ENCODE results near the gene TMEM263. TPM values are rescaled to one million over a fixed set of nuclear protein-coding genes. Genes with fewer than 3 reads are reported as not detected.

Gene TMEM263
- total RNA-seq, 1 experiment from 2014 or later, result 31.3 TPM

DNA sequence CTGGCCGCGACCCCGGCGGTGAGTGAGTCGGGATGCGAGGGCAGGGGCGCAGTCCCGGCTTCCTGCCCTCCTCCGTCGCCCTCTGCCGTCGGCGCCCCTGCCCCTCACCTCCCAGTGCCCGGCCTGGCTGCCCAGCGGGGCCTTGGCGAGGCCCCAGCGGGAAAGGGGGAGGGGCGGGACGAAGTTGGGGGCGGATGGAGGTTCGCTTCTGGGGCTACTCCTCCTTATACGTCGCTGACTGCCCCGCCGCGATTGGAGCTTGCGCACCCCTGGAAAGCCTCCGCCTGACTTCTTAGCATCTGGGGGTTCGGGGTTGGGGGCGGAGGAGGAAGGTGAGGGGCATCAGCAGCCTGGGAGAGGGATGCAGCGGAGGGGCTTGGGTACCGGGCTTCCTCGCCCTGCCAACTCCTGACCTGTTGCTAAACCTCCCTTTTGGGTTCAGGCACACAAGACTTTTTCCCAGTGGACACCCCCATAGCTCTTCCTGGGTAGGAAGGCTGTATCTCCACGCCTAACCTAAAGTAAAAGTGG is 406 bp downstream of the TMEM263 start:
- ChIA-PET CTCF (interaction anchor here (1.8 kb wide), 1 partner anchor 36 kb away, joined by 5 read pairs; no protein-coding TSS in a partner anchor), RAD21 (ENCODE audit: low non-redundant PET in 1 of 2, low total read pairs in 2 of 2, uncharacterized antibody in 2 of 2, unreplicated experiment in 2 of 2) (no interaction called here), POLR2A (interaction anchor here (0.6 to 1.1 kb wide), 6 partner anchors 14 to 669 kb away, joined by 3 read pairs; partner anchors contain the start of gene MTERF2)
- H4K20me1 ChIP-seq (ENCODE audit: insufficient read depth), result no peaks in the 10 kb centered on the region
- H3K9me2 ChIP-seq (ENCODE audit: insufficient read depth), result no peaks in the 10 kb centered on the region
- peak overlapping the region; percentile 92 for H3K4me2 ChIP-seq (ENCODE audit: low read length)
- peak overlapping the region; percentile 72 for H3K9ac ChIP-seq (ENCODE audit: low read length)
- H3K36me3 ChIP-seq (ENCODE audit: control insufficient read depth in 1 of 2, insufficient read depth in 2 of 2, low read length in 2 of 2), result no peaks in the 10 kb centered on the region
- H3K4me3 ChIP-seq (replicated peaks in 1 of 2; ENCODE audit: low read depth in 1 of 2, low read length in 2 of 2), result peak overlapping the region; percentile 80 to 84
- peaks cover 32% of the 10 kb centered on the region for H3K79me2 ChIP-seq (ENCODE audit: insufficient read depth, low read length)
- peak overlapping the region; percentile 86 for H3K27ac ChIP-seq (ENCODE audit: low read depth, low read length)
- H3K4me1 ChIP-seq (ENCODE audit: control insufficient read depth in 1 of 2, insufficient read depth in 2 of 2, low read length in 2 of 2), result peaks cover 29 to 35% of the 10 kb centered on the region in 2 experiments; a peak in 3 of 4 replicates
- no peaks in the 10 kb centered on the region for H3K27me3 ChIP-seq (ENCODE audit: insufficient read depth, low read length)
- intact Hi-C loops (cut with micrococcal nuclease), result no loop called here
- no peaks in the 10 kb centered on the region for H3K9me3 ChIP-seq (ENCODE audit: control insufficient read depth in 1 of 2, insufficient read depth in 1 of 2, low read depth in 1 of 2, low read length in 2 of 2)
- no TSS peak for BruUV-seq (replicated peaks)
- DNase-seq (ENCODE audit: low read depth, low spot score) (no peak), ATAC-seq (peak; percentile 64)
- H2AFZ ChIP-seq (ENCODE audit: low read depth, low read length, poor library complexity, severe bottlenecking), result peak overlapping the region; percentile 44
- TF ChIP-seq YY1 (IDR thresholded peaks at IDR 0.05; ENCODE audit: extremely low read depth, insufficient replicate concordance, low read depth, low read length), result peak; percentile 6
- no peak for TF ChIP-seq SIN3A (IDR thresholded peaks at IDR 0.05; ENCODE audit: low read depth)

DNA sequence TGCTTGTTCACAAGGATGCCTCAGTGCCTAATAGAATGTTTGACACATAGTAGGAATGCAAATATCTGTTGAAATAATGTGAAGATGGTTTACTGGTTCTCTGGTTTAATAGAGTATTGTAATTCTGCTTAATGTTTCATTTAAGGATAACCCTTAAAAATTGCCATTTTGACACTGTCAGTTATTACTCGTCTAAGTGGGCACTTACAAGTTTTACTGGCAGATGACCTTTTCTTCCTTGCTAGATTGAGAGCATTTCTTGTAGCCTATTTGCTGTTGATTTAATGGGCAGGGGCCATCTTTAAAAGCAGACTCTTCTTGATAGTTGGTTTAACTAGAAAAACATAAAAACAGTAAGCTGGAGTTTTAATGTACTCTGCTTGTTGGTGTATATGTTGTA is 1.9 kb downstream of the TMEM263 start:
- intact Hi-C loops (cut with micrococcal nuclease), result no loop called here
- Histone ChIP-seq H2AFZ (ENCODE audit: low read depth, low read length, poor library complexity, severe bottlenecking) (no peak overlapping the region), H3K9me3 (ENCODE audit: control insufficient read depth in 1 of 2, insufficient read depth in 1 of 2, low read depth in 1 of 2, low read length in 2 of 2) (no peaks in the 10 kb centered on the region), H3K79me2 (ENCODE audit: insufficient read depth, low read length) (peaks cover 35% of the 10 kb centered on the region), H3K36me3 (ENCODE audit: control insufficient read depth in 1 of 2, insufficient read depth in 2 of 2, low read length in 2 of 2) (no peaks in the 10 kb centered on the region), H3K27me3 (ENCODE audit: insufficient read depth, low read length) (no peaks in the 10 kb centered on the region), H3K4me3 (replicated peaks in 1 of 2; ENCODE audit: low read depth in 1 of 2, low read length in 2 of 2) (peak overlapping the region; percentile 80 to 84), H3K9ac (ENCODE audit: low read length) (peak overlapping the region; percentile 72), H3K9me2 (ENCODE audit: insufficient read depth) (no peaks in the 10 kb centered on the region), H3K4me2 (ENCODE audit: low read length) (peak overlapping the region; percentile 92), H4K20me1 (ENCODE audit: insufficient read depth) (no peaks in the 10 kb centered on the region), H3K4me1 (ENCODE audit: control insufficient read depth in 1 of 2, insufficient read depth in 2 of 2, low read length in 2 of 2) (peaks cover 29 to 35% of the 10 kb centered on the region in 2 experiments; a peak in 3 of 4 replicates), H3K27ac (ENCODE audit: low read depth, low read length) (no peak overlapping the region)
- ChIA-PET POLR2A (no interaction called here), RAD21 (ENCODE audit: low non-redundant PET in 1 of 2, low total read pairs in 2 of 2, uncharacterized antibody in 2 of 2, unreplicated experiment in 2 of 2) (no interaction called here), CTCF (no interaction called here)
- no TSS peak for BruUV-seq (replicated peaks)
- TF ChIP-seq EZH2phosphoT487 (IDR thresholded peaks at IDR 0.05; ENCODE audit: borderline replicate concordance) (no peak), ZFX (IDR thresholded peaks at IDR 0.05) (no peak)
- TF ChIP-seq, protein P1, sequence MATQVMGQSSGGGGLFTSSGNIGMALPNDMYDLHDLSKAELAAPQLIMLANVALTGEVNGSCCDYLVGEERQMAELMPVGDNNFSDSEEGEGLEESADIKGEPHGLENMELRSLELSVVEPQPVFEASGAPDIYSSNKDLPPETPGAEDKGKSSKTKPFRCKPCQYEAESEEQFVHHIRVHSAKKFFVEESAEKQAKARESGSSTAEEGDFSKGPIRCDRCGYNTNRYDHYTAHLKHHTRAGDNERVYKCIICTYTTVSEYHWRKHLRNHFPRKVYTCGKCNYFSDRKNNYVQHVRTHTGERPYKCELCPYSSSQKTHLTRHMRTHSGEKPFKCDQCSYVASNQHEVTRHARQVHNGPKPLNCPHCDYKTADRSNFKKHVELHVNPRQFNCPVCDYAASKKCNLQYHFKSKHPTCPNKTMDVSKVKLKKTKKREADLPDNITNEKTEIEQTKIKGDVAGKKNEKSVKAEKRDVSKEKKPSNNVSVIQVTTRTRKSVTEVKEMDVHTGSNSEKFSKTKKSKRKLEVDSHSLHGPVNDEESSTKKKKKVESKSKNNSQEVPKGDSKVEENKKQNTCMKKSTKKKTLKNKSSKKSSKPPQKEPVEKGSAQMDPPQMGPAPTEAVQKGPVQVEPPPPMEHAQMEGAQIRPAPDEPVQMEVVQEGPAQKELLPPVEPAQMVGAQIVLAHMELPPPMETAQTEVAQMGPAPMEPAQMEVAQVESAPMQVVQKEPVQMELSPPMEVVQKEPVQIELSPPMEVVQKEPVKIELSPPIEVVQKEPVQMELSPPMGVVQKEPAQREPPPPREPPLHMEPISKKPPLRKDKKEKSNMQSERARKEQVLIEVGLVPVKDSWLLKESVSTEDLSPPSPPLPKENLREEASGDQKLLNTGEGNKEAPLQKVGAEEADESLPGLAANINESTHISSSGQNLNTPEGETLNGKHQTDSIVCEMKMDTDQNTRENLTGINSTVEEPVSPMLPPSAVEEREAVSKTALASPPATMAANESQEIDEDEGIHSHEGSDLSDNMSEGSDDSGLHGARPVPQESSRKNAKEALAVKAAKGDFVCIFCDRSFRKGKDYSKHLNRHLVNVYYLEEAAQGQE (IDR thresholded peaks at IDR 0.05; ENCODE audit: low read depth), result no peak
- TF ChIP-seq, protein P2, sequence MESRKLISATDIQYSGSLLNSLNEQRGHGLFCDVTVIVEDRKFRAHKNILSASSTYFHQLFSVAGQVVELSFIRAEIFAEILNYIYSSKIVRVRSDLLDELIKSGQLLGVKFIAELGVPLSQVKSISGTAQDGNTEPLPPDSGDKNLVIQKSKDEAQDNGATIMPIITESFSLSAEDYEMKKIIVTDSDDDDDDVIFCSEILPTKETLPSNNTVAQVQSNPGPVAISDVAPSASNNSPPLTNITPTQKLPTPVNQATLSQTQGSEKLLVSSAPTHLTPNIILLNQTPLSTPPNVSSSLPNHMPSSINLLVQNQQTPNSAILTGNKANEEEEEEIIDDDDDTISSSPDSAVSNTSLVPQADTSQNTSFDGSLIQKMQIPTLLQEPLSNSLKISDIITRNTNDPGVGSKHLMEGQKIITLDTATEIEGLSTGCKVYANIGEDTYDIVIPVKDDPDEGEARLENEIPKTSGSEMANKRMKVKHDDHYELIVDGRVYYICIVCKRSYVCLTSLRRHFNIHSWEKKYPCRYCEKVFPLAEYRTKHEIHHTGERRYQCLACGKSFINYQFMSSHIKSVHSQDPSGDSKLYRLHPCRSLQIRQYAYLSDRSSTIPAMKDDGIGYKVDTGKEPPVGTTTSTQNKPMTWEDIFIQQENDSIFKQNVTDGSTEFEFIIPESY (IDR thresholded peaks at IDR 0.05; ENCODE audit: extremely low read depth, insufficient replicate concordance, low read length), result no peak
- TF ChIP-seq, protein P3, sequence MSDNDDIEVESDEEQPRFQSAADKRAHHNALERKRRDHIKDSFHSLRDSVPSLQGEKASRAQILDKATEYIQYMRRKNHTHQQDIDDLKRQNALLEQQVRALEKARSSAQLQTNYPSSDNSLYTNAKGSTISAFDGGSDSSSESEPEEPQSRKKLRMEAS (IDR thresholded peaks at IDR 0.05), result no peak
- ATAC-seq (no peak), DNase-seq (ENCODE audit: low read depth, low spot score) (no peak)
